COLO829 (cell line): Measurements from ENCODE around the gene GFPT2.

Source experiments
- DNase-seq: peaks from one replicate; pipeline ENCODE4 v3.0.0; 2012; ENCODE audit warnings: low spot score

GFPT2 gene

DNA sequence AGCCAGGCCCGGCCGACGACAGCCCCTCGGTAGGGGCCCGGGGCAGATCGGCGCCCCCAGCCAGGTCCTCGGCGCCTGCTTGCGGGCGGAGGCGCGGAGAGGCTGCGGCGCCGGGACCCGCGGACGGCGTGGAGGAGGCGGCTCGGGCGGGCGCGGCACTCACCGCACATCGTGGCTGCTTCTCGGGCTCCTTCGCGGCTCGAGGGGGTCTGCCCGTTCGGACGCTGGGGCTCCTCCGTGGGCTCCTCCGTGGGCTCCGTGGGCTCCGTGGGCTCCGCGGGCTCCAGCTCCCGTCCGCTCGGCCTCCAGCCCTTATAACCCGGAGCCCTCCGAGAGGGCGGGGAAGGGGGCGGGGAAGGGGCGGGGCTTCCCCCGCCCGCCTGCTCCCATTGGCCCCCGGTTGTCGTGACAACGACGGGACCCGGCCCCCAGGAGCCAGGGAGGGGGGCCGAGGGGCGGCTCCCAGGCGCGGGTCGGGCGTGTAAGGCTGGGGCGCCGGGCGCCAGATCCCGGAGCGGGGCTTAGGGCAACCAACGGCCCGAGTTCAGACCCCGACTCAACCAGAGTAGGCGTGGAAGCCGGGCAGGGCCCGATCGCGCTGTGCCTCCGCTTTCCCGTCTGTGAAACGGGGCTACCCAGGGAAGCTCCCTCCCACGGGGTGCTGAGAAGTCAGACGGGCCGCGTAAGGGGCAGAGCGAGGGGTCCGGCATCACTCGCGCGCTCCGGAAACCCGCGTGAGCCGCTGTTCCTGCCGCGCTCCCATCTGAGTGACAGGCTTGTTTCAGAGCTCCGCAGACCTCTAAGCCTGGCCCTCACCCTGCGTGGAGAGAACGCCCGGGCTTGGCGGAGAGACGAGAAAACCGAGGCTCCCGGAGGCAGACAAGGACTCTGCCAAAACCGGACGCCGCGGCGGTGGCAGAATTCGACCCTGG, at the start of gene GFPT2:
GFPT2 (minus strand) TSS at position 289 of the 932 bp plus-strand sequence; CDS start at position 170, 119 bp downstream.
- peak; percentile 78 for DNase-seq

DNA sequence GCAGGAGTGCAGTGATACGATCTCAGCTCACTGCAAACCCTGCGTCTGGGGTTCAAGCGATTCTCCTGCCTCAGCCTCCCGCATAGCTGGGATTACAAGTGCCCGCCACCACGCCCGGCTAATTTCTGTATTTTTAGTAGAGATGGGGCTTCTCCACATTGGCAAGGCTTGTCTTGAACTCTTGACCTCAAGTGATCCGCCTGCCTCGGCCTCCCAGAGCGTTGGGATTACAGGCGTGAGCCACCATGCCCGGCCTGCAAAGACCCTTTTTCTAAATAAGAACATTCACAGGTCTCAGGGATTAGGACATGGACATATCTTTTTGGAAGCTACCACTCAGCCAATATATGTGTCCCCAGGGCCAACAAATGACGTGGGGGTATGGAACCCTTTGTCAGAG, 49.6 kb upstream of the GFPT2 start:
- no peak for DNase-seq

DNA sequence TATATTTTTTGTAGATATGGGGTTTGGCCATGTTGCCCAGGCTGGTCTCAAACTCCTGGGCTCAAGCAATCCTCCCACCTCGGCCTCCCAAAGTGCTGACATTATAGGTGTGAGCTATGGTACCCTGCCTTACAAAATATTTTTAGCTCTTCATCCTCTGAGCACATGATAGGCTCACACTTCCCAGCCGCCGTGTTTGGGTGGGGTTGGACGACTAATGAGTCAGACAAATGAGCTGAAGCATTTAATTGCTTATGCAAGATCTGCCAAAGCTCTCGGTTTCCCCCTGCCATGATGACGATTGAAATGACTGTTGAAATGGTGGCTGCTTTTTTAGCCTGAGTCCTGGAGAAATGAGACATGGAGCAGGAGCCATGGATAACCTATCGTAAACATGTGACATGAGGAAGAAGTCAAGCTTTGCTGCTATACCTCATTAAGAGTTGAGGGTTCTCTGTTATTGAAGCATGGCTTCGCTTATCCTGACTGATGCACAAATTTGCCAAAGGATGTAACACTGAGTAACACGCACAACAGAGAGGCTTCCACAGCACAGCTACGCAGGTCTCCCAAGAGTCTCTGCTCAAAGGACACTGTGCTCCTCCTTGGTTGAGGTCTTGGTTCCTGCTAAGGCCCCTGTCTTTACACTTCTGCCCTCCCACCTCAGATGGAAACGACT, 48.2 kb upstream of the GFPT2 start:
- no peak for DNase-seq

DNA sequence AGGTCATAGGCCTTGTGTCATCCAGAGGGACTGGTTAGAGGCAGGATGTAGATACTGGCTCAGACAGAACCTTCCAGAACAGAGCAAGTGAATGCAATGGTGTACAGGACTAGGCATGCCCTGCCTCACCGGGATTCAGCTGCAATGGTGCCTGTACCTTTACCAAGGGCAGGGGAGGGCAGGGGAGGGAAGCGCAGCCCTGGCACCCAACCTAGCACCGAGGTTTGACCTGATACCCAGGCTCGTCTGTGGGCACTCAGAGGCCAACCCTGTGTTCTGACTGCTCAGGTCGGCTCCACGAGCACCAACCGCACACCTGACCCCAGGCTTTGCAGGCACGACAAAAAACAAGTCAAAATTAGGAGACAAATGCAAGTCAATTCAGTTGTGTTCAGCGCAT, 47.3 kb upstream of the GFPT2 start:
- no peak for DNase-seq

DNA sequence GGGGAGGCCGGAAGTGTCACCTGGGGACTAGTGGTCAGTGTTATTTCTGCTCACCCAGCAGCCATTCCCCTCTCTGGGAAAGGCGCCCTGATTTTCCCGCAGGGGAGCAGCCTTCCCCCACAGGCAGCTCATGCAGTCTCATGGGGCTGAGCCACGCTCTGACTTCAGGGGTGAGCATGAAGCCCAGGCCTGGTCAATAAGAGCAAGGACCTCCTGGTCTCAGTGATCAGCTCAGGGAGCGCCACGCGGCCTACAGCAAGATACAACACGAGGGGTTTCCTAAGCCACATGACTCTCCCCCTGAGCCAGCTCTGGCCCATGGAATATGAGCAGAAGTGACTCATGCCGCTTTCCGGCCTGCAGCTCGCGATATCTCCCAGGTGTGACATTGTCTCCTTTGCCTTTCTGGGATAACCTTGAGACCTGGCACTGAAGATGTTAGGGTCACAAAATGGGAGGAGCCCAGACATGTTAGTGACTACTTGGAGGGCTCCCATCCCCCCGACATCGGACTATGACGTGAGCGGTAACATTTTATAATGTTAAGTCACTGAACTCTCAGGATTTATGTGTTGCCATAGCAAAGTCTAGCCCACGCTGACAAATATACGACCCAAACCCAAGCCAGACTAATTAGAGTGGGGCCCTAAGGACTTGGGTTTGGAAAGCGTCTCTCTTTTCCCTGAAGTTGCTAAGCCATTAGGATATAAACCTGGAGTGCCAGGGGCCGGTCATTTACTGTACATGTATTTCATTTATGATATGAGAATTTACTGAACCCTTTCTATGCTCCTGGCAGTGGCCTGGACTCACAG, 46.5 kb upstream of the GFPT2 start:
- DNase-seq: no peak

DNA sequence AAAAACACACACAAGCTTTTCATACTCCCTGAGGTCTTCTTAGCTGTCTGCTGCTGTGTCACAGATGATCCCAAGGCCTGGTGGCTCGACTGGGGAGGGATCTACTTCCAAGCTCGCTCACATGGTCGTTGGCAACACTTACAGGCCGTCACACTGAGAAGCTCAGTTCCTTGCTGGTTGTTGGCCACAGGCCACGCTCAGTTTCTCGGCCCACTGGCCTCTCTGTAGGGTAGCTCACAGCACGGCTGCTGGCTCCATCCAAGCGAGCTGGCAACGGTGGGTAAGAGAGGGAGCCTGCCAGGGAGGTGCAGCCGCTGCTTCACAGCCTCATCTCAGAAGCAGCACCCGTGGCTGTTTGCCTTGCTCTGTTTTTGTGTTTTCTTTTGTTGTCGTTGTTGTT, 43.8 kb upstream of the GFPT2 start:
- no peak for DNase-seq

DNA sequence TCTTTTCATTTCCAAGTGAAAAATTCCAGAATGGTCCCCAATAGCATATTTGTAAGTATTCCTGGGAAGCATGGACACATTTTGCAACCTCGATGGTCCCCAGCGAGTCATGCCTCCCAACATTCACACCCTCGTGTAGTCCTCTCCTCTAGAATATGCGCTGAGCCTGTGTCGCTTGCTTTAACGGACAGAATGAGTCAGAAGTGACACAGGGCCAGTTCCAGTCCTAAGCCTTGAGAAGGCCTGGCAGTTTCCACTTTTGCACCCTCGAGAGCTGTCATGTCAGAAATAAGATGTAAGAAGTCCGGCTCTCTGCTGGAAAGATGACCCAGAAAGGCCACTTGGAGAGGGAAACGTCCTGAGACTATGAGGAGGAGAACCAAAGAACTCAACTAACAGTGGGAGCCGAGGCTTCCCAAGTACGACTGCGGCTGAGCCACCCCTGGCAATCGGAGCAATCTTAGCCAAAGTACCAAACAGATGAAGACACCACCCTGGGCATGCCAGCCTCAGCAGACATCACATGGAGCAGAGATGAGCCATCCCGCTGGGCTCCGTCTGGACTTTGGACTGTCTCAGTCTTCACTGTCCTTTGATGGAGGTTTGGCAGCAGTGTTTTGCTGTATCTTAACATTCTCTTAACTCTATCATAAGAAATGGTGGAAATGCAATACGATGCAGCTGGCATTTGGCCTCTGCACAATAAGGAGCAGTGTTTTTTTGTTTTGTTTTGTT, 42.6 kb upstream of the GFPT2 start:
- DNase-seq: no peak

DNA sequence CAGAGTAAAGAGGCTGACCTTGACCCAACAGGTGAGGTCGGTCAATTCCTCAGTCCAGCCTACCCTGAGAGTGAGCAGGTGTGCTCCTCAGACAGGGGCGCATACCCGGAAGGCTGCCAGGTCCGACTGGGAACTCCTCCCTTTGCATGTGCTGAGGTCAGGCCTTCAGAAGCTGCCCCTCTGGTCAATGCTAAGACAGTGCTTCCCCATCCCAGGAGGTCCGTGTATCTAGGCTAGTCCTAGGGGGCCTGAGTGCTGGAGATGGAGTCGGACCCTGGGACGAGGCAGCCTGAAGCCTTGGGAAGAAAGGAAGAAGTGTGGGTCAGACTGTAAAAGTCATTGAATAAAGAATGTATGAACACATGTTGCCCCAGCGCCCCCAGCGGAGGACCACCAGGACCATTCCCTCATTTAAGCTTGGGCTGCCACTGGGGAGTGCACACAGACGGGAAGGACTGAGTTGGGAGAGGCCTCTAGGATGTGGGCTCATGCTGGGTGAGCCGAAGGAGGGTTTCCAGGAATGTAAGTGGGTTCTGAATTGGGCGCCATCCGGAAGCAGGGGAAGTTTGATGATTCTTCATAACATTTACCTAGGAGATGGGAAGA, 41.0 kb upstream of the GFPT2 start:
- no peak for DNase-seq

DNA sequence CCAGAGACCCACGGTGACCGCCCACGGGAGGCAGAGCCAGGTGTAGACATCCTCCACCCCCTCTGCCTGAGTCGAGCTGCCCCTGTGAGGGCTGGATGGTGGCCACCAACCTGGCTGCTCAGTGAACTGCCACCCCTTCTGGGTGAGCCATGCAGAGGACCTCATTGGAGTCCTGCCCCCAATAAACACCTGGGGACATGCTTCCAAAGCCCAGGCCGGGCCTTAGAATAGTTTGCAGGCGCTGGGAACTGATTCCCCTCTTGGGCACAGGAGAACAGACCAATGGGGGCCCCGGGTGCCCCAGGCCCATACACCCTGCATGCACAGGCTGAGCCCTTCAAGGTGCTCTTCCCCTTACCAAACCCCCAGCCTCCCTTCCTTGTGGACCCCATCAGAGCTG, 38.1 kb upstream of the GFPT2 start:
- no peak for DNase-seq

DNA sequence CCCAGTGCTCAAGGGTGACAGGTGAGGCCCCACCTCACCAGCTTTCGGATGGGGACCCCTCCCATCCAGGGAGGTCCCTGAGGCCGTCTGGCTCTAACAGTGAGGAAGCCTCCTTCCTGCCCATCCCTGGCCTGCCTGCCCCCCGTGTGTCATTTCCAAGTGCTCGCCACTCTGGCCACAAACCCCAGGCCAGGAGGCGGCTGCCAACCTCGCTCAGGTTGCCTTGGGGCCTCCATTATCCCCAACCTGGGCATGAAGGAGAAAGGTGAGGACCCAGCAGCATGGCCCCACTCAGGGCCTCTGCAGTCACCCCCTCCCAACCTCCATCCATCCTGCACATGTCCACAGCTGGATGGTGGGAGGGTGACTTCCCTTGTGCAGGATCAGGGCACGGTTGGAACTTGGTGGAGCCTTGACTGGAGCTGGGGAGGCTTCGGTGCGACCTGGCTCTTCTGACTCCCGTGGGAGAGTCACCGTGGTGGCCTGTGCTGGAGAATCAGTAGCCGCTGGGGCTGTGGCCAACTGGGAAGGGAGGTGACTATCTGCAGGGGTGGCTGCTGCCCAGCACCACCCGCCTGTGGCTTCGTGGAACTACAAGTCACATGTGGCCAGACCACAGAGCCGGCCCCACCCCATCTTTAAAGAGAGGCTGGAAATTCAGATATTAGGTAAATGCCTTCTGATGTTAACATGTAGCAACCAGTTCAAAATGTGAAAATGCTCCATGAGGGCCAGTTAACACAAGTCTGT, 37.5 kb upstream of the GFPT2 start:
- DNase-seq: no peak

DNA sequence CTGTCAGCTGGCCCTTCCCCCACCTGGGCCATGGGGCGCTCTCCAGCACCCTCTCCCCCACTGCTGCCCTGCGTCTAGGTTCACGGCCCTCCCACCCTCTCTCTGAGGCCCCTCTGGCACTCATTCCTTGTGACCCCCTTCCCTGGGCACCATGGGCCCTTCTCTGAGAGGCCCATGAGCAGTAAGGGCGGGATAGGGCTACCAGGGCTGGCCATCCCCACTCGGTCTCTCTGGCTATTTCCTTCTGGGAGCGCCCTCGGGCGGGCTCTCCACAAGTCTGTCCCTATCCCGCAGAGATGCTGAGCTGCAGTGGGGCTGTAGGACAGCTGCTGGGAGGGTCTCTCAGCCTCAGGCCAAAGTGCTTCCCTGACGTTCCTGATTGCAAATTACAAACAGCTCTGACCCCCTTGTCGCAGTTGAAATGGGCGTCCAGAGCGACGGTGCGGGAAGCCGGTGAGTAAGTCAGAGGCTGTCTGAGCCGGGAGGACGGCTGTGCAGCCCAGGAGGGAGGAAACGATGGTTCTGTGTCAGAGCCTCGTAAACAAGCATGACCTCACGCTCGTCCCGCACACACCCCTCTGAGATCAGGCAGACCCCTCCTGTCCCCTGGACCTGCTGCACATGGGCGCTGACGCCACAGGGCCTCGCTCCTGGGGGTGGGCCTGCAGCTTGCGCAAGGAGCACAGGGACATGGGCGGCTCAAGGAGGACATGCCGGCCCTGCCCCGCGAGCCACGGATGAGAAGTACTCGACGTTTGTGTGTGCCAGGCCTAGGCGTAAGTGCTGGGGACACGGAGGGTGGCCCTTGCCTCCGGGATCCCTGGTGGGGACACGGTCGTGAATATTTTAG, 36.3 kb upstream of the GFPT2 start:
- no peak for DNase-seq

DNA sequence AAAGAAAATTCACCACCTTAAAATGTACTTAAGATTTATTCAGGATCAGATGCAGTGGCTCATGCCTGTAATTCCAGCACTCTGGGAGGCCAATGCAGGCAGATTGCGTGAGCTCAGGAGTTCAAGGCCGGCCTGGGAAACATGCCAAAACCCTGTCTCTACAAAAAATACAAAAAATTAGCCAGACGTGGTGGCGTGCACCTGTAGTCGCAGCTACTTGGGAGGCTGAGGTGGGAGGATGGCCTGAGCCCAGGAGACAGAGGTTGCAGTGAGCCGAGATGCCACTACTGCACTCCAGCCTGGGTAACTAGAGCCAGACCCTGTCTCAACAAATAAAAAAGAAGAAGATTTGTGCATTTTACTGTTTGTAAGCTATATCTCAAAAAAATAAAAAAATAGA, 34.7 kb upstream of the GFPT2 start:
- DNase-seq: no peak

DNA sequence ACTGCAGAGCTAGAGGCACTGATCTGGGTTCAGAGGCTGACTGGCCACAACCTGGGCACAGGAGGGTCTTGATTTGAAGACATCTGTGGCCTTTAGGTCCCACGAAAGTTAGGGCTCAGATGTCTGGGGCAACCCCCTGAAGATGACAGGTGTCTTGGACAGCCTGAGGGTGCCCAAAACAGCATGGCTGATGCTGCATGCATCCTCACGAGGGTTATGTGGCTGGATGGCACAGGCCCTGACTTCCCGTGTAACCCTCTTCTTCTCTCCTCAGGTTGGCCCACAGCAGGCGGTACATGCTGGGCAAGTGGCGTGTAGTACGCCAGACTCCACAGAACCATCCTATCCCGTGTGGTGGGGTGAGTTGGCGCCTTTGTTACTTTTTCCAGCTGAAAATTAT, 29.8 kb upstream of the GFPT2 start:
- no peak for DNase-seq

DNA sequence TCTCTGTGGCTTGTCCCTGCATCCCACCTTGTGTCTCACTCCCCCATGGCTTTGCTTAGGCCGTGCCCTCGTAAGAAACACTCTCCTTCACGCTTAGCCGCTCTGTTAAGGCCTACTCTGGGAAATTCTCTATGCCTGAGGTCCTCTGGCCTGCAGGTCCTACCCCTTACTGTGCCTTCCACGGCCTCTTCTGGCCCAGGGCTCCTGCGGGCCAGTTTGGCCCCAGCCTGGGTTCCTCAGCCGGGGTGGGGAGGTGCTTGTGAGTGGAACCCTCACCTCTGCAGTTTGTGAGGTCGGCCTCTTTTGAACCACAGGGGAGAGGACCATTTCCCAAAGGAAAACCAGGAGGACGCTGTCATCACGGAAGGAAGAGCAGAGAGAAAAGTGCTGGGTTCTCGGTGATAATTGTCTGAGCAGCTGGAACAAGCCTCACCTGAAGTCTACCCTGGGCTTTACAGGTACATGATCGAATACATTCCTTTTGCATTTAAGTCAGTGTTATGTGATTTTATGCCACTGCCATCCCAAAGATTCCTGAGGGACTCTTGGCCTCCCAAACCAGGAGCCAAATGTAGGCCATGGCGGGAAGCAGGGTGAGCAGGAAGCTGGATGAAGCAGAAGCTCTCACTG, 28.8 kb upstream of the GFPT2 start:
- DNase-seq: no peak

DNA sequence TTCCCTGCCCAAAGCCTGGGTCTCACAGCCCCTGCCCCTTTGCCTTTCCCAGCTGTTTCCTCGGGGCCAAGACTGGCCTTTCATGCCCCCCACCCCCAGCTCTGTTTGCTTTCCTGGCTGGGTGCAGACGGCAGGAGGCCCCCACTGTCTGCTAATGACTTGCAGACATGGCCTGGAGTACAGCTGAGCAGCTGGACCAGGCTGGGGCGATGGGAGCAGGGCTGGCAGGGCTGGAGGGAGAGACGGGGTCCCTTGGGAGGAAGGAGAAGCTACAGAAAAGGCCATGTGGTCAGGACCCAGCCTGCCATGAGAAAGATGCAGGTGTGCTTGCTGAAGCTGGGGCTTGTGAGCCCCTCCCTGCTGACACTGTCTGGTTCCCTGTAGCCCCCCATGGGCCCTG, 28.3 kb upstream of the GFPT2 start:
- no peak for DNase-seq

DNA sequence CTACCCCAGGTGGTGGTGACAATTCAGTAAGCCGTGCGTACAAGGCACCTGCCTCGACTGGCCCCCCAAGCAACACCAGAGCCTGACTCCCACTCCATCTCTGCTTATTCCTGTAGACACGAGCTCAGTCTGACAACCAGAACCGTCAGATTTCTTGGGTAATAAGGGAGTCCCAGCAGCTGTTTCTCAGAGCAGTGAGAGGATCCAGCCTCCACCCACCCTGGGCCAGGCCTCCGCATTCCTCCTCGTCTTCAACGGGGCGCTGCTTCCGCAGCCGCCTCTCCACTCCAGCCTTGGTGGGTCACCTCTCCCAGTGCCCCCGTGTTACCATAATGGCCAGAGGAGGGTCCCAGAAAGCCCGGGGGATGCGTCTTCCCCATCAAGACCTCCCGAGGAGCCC, 27.7 kb upstream of the GFPT2 start:
- DNase-seq: no peak

DNA sequence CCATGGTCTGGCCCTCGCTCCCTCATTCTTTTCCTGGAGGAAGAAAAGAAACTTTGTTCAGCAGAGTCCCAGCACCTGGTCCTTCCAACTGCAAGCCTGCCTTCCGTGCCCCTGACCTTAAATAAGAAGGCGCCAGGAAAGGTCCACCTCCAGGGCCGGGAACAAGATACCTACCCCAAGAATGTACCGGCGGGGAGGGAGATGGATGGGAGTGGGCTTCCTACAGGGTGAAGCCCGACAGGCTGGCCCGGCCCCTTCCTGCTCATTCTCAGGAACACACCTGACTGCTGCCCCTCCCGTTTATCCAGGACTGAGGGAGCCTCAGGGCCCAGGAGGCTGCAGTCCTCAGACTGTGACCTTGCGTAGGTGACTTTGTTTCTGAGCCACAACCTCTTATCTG, 27.3 kb upstream of the GFPT2 start:
- DNase-seq: no peak

DNA sequence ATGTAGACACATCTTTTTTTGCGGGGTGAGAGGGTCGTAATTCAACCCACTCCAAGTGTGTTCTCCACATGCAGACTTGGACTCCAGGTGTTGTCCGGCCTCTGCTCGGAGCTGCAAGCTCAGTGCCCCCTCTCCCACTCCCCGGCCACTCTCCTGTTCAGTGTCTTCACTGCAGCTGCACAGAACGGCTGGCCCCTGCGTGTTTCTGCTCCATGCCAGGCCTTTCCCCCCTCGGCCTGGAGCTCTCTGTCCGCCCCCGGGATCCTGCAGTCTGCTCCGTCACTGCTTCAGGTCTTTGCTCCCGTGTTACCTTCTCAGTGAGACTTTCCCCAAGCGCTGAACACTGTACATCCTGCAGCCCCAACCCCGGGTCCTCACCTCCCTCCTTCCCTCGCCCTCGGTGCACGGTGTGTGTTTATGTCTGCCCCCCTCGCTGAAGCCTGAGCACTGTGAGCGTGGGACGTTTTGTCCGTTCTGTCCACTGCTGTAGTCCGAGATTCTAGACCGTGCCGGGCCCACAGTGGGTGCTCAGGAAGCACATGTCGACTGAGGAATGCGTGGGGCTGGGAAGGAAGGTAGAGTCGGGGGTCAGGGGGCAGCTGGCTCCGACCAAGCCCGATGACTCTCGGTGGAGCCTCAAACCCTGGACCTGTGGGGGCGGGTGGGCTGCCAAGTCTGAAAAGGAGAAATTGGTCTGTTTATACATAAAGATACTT, 26.4 kb upstream of the GFPT2 start:
- DNase-seq: no peak
